DMS 273 treated with DMSO at 0.1 percent for 48 hours (cell line): ENCODE results near the gene ADCK2.
"Not testable (repeated sequence)": the region's sequence is repeated elsewhere in the genome, so short reads cannot be mapped to it uniquely, and the experiment has no call there.

Source experiments
- DNase-seq: peaks from one replicate; lab custom pipeline; 2025; lab: John Stamatoyannopoulos, UW

Gene ADCK2

DNA sequence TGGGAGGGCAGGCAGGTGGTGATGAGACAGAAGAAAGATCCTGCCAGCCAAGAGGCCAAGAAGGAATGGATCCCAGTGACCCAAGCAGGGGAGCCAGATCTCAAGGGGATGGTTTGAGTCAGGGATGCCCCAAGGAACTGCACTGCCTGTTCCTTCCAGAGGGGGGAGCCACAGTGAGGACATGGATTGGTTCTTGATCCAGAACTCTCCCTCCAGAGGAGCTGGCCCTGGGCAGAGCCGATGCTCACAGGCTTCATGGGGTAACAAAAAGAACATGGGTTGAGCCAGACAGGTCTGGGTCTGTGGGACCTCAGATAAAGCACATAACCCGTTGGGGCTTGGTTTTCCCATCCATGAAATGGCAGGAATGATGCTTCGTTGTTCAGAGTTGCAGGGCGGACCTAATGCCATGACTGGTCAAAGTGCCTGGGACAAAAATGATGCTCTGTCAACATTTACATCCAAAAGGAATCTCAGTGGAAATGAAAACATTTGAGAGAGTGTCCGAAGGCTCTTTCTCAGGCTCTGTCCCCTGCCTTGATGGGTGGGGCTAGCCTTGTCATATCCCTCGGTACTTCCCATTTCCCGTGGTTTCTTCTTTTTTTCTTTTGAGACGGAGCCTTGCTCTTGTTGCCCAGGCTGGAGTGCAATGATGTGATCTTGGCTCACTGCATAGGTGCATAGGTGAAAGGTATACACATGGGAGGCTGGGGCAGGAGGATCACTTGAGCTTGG is 27.4 kb upstream of the ADCK2 start:
- no peak for DNase-seq

DNA sequence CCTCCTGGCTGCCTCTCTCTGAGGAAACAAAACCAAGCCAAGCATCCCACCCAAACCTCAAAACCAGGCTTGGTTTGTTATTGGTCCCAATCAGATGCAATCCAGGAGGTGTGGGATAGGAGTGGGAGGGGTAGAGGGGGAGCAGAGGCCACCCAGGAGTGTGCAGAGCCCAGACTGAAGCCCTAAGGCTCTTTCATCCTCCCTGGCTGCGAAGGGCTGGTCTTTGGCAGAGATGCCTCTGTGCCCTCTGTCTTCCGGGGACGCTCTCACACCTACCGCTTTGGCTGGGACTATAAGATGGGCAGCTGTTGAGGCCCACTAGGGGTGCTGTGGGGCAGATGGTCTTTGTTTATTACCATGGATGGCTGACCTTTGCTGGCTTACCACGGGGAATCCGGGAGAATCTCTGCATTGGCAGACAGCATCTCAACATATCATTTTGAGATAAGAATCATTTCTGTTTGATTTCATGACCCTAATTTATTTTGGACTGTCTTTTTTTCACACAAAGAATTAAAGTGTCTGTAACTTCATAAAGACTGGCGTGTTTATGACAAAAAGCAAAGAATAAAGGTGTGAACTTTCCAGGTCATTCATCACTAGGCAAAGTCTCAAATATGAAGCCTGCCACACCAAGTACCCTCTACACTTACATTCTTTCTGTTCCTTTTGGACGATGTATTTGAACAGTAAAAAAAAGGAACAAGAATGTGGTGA is 25.7 kb upstream of the ADCK2 start:
- DNase-seq, result peak; percentile 92

DNA sequence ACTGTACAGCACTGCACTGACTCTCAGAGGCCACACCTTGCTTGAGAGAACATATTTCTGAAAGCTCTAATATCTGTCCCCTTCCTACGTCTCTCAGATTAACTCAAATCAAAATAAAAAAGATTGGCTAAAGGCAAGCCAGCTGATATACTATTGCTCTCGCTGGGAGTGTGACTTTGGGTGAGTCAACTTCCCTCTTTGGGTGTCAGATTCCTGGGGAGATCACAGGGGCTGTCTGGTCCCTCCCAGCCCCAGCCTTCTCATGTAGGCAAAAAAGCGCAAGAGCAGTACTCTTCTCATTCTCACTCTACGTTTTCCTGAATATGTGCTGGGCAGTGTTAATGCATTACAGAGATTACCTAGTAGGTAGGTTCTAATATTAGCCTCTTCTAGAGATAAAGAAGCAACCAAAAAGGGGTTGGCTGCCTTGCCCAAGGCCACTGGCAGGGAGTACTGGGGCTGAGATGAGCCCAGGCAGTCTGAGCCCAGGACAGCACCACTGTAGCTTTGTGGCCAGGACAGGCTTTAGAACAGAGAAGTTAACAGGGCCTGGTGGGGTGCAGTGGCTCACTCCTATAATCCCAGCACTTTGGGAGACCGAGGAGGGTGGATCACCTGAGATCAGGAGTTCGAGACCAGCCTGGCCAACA is 23.1 kb upstream of the ADCK2 start:
- DNase-seq, result no peak

DNA sequence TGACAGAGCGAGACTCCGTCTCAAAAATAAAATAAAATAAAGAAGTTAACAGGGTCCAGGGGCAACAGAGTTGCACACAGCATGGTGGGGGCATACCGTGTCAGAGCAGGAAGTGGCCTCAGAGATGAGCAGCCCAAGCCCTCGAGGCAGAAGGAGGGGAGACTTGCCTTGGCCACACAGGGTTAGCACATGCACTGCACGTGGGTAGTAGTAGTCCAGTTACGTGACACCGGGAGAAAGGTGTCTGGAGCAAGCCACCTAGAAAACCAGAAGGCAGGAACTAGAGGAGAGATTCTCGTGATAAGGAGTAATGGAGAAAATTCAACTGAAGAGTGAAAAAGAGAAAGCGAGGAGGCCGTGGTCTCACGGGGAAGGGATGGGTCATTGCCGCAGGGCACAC is 22.4 kb upstream of the ADCK2 start:
- DNase-seq, result no peak

DNA sequence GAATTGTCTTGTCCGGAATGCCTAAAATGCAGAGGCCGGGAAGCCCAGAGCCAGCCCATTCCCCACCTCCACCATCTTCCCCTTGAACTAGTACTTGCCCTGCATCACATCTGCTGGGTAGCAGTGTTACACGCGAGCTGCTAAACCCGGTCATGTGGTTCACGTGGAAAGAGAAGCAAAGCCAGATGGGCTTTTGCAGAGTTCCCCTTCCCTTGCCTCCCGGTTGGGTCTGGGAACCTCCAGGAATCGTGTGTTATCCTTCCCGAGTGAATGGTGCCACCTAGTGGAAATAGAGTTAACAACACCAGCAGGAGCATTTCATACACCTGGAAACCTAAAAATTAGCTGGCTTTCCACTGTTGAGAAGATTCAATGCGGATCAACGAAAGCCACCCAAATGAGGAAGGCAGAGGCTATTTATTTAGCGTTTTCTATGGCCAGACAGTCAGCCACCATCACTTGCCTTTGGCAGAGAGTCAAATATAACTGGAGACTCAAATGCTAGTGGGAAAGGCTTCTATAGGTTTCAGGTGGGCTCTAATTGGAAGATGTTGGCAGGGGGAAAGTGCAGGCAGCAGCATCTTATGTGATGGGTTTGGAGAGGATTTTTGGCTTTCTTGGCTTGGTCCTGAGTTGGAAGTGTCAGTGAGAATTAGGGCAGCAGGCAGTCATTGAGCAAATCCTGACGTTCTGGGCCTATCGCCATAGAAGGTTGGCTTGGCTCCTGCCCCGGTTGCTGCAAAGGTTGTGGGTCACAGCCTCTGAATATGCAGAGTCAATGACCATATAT is 19.2 kb upstream of the ADCK2 start:
- peak; percentile 76 for DNase-seq

DNA sequence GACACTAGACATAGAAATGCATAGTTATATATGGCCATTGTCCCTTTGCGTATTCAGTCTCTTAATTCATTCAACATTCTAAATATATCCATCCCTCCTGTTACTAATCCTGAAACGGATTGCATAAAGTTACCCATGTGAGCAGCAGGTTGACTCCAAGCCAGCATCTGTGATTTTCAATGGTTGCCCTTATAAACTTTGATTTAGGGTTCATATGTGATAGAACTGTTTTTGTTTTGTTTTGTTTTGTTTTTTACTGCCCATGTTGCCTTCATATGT is 18.7 kb upstream of the ADCK2 start:
- no peak for DNase-seq

DNA sequence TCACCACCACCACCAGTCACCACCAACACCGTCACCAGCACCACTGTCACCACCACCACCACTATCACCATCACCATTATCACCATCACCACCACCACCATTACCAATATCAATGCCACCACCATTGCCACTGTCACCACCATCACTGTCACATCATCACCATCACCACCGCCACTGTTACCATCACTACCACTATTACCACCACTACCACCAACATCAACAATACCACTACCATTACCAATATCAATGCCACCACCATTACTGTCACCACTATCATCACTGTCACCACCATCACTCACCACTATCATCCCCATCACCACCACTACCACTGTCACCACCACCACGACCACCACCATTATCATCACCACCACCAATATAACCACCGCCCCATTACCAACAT is 18.1 kb upstream of the ADCK2 start:
- no peak for DNase-seq

DNA sequence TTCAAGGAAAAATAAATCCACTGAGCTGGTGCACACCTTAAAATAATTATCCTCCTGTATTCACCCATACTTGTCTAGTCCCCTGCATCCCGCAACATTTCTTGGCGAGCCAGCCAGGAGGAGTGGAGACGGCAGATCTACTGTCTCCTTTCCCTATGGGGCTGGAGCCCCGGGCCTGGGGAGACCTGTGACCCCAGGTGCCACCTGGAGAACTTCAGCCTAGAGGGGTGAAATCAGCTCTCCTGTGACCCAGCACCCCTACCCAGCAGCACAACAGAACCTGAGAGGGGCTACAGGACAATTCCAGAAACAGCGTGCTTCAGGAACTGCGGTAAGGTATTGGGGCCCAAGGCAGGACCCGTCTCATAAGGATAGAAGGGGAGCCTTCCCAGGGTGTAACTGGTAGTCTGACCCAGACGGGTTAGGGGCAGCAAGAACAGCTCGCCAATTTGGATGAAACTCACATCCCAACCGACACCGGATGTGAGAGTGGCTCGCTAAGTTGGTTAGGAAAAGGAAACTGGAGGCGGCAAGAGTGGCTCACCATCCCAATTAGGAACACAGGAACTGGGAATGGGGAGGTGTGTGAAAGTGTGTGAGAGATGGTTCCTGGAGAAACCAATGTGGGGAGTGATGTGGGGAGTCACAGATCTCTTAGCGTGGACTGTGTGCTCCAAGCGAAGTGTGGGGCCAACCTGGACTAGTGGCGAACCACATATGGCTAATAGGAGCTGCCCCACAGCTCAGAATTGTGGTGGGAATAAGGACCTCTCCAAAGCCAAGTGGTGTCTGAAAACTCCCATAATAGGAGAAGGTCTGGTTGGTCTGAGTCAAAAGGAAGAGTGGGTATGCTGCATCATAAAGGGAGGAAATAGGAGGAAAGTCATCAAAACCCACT is 17.0 kb upstream of the ADCK2 start:
- no peak for DNase-seq

DNA sequence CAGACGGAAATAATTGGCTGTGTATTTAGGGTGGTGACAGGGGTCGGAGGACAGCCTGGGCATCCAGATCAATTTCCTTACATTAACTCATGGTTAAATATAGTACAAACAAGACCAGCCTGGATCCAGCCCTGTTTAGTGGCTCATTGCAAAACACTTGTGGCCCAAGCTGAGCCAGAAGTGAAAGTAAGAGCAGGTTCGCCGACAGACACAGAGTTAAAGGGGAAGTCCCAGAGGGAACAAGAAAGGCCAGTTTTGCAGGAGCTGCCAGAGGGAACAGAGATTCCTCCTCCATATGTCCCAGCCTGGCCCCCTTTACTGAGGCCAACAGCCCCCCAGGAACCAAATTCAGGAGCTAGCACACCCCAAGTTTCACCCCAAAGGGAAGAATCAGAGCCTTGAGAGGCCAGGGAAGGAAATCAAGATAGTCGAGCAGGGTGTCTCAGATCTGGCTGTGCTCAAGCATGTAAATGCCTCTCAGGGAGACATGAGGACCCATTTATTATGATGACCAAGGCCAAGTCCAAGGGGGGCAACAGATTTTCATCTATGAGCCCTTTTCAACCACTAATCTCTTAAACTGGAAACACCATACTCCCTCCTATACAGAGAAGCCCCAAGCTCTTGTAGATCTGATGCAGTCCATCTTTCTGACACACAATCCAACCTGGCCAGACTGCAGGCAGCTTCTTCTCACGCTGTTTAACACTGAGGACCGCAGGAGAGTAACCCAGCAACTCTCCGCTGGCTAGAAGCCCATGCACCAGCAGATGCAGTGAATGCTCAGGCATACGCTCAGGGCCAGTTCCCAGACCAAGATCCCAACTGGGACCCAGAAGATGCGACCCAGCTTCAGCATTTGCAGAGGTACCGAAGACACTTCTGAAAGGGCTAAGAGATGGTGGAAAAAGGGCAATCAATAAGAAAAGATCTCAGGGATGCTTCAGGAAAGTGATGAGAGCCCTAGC is 15.9 kb upstream of the ADCK2 start:
- no peak for DNase-seq

DNA sequence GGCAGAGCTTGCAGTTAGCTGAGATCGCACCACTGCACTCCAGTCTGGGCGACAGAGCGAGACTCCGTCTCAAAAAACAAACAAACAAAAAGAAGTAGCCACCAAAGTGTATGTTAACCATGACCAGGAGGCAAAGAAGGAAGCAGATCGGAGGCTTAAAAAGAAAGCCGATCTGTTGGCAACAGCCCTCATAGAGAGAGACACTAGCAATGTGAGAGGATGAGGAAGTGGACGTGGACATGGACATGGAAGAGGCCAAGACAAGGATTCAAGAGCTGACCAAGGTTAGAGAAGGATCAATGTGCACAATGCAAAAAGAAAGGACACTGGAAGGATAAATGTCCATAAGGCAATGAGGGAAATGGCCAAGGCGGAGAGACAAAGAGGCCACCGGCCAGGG is 14.9 kb upstream of the ADCK2 start:
- DNase-seq, result no peak

DNA sequence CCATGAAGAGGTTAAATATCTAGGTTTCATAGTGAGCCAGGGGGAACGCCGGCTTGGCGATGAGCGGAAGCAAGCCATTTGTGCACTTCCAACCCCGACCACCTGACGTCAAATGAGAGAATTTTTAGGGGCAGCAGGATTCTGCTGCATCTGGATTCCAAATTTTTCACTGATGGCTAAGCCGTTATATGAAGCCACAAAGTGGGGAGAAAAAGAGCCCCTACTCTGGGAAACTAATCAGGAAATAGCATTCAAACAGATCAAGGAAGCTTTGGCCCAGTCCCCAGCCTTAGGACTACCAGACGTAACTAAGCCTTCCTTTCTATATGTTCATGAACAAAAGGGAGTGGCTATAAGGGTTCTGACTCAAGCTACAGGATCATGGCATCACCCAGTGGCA is 12.9 kb upstream of the ADCK2 start:
- no peak for DNase-seq

DNA sequence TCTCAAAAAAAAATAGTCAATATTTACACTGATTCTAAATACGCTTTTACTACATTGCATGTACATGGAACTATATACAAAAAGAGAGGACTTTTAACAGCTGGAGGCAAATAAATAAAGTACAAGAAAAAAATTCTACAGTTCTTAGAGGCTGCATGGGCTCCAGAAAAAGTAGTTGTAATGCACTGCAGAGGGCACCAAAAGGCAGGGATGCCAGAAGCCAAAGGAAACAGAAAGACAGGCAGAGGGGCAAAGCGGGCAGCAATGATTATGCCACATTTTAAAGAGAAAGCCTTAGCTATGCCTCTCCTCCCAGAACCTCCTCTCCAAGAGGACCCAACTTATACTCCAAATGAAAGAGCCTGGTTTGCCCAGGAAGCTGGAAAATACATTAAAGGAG is 11.6 kb upstream of the ADCK2 start:
- no peak for DNase-seq

DNA sequence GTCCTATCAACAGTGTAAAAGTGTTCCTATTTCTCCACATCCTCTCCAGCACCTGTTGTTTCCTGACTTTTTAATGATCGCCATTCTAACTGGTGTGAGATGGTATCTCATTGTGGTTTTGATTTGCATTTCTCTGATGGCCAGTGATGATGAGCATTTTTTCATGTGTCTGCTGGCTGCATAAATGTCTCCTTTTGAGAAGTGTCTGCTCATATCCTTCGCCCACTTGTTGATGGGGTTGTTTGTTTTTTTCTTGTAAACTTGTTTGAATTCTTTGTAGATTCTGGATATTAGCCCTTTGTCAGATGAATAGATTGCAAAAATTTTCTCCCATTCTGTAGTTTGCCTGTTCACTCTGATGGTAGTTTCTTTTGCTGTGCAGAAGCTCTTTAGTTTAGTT is 9.8 kb upstream of the ADCK2 start:
- DNase-seq, result not testable (repeated sequence)

DNA sequence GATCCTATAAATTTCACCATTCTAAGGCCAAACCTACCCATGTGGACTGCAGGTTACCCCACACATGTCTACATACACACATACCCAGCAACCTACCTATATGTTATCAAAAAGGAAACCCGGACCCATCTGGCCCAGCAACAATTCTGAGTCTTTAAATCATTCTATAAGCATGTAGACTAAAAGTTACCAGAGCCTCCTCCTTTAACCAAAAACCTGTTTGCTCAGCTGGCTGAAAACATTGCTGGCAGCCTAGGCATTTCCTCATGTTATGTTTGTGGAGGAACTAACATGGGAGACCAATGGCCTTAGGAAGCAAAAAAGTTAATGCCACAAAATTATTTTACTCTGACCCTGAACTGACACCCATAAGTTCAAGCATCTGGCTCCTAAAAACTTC is 5.3 kb upstream of the ADCK2 start:
- DNase-seq, result no peak

DNA sequence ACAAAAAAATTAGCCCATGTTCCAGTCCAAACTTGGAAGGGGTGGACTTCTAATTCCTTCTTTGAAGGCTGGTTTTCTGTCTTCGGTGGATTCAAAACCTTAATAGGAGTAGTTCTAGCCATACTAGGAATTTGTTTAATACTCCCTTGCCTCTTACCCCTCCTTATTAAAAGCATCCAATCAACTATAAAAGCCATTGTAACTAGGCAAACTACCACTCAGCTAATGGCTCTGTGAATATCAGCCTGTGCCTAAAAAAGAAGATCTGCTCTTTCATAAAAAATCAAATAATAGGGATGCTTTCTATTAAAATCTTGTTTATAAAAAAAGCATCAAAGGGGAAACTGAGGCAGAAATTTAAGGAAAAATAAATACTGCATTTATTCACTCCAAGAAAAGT is 4.1 kb upstream of the ADCK2 start:
- DNase-seq, result no peak

DNA sequence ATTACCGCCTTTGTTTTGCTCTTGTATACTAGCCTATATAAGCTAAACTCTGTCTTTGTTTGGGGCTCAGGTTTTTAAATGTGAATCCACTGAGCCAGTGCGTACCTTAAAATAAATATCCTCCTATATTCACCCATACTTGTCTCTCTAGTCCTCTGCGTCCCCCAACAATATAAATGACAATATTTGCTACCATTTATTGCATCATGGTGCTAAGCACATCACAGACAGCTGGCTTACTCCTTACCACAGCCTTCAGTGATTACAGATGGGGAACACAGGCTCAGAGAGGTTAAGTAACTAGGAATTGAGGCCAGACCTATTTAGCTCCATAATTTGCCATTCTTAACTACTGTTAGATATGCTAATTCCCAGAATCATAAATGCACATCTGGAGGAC is 3.4 kb upstream of the ADCK2 start:
- no peak for DNase-seq

DNA sequence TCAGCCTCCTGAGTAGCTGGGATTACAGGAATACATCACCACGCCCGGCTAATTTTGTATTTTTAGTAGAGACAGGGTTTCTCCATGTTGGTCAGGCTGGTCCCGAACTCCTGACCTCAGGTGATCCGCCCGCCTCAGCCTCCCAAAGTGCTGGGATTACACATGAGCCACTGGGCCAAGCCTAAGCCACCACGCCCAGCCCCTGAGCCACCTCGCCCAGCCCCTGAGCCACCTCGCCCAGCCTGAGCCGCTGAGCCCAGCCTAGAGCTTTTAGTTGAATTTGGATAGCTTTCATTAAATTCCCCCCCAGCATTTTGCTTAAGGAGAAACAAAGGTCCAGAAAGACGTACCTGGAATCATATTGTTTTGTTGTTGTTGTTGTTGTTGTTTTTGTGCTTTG is 2.9 kb upstream of the ADCK2 start:
- DNase-seq, result not testable (repeated sequence)

DNA sequence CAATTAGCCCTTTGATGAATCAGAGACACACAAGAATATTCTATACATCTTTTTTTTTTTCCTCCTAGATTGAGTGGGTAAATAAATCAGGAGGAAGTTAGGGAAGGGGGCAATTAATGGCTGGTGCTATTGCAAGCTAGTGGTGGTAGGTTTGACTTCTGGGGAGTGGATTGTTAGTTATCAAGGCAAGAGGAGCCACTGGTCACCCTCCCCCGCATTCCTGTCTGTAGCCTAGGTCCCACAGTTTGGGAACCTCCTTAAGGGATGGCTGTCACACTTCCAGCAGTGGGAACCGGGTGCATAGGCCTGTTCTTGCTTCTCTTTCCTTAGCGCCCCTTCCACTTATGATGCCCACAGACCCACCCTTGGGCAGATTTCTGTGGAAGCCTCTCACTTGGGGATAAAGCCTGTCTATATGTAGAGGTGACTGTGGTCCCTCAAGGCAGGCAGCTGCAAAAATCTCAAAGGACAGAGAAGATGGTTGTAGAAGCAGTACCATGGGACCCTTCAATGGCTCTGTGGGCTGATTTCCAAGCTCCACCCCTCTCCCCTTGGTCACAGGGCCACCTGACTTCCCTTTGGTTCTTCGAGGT is 2.3 kb upstream of the ADCK2 start:
- DNase-seq, result no peak

DNA sequence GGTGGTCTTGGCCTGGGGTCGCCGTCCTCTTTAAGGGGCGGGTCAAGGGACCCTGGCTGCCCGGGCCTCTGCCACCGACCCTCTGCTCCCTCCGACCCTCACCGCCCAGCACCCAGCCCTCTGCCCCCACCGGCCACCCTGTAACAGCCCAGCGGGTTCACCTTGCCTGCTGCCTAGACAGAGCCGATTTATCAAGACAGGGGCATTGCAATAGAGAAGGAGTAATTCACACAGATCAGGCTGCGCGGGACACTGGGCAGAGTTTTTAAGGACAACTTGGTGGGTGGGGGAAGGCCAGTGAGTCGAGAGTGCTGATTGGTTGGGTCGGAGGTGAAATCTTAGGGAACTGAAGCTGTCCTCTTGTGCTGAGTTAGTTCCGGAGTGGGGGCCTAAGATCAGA is 779 bp upstream of the ADCK2 start:
- DNase-seq, result no peak
